Stimulated activated CD4-positive, alpha-beta T cell treated with anti-CD3 and anti-CD28 coated beads, Interleukin-4, amount 100 ng/mL, for 24 hours (primary cell): ENCODE data around the gene IFNA6.
"Not testable (repeated sequence)": the region's sequence is repeated elsewhere in the genome, so short reads cannot be mapped to it uniquely, and the experiment has no call there.

Source experiments
- DNase-seq: peaks from one replicate; pipeline ENCODE4 v3.0.0-alpha.2; 2020

Gene IFNA6

DNA sequence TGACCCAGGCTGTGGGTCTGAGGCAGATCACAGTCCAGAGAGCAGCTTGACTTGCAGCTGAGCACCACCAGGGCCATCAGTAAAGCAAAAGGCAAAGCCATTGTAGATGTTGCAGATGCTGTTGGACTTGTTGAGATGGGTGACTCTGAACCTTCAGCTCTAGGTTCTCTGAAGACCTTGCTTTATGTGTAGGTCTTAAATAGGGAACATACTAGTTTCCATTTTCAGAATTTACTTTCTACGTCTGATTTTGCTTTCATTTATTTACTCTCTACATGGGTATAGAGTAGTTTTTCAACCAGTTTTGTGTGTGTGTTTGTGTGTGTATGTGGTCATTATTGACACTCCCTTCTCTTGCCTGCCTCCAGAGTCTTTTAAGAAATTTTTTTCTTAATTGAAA lies at the start of gene IFNA6:
Gene IFNA6 (minus strand): TSS at position 101 of the 400 bp plus-strand sequence. CDS start 0 bp downstream, at position 101.
- no peak for DNase-seq

GRCh38 chr9:21399956-21400355 lies 49.3 kb upstream of the IFNA6 start:
- DNase-seq, result no peak

GRCh38 chr9:21398955-21399489 lies 48.3 kb upstream of the IFNA6 start:
- no peak for DNase-seq

DNA sequence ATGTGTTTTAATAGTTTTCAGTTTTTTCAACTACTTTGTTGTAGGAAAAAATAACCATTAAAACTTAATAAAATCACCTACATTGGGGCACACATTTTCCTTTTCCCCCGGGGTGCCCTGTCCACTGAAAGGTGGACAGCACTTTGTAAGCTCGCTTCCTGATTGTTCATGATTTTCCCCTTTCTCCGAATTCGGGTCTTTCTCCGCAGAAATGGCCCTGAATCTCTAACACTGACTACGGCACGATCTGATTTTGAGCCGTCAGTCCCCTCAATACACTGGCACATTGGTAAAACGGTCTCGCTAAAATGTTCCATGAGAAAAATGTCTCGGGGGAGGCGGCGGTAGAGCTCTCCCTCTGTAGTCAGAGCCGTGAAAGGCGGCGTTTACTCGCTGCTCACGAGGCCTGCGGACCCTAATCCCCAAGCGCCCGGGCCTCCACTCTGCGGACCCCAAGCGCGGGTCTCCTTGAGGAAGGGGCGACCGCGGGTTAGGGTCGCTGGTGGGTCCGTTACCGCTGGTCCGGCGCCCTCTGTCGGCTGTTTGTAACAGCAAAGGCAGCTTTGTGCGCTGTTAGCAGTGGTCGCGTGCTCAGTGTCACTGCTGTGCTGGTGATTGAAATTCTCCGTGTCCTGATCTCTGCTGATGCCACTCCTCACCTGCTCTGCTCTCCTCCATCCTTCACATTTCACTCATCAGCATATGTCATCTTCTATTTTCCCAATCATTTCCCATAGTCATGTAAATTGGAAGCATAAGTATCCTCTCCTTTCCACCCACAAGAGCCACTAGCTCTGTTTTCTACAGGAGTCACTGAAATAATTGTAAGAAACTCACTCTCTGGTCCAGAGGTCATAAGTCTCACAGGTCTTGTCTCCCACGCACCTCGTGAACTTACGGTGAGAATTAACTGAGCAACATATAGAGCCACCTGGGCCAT lies 45.4 kb upstream of the IFNA6 start:
- peak; percentile 63 for DNase-seq

- no peak for DNase-seq
These were observed 41.6 kb upstream of the IFNA6 start for GRCh38 chr9:21392270-21392669.

DNA sequence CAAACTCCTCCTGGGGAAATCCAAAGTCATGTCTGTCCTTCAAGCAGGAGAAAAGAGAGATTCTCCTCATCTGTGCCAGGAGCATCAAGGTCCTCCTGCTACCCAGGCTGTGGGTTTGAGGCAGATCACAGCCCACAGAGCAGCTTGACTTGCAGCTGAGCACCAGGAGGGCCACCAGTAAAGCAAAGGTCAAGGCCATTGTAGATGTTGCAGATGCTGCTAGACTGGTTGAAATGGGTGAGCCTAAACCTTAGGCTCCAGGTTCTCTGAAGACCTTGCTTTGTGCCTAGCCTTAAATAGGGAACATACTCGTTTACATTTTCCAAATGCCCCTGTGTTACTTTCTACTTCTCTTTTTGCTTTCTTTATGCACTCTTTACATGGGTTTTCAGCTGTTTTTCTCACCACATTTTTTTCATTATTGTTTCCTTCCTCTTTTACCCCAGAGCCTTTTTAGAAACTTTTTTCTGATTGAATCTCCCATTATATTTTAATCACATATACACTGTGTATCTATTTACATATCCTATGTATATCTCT lies 34.5 kb upstream of the IFNA6 start, which contains the start of gene IFNA2:
Gene IFNA2 (minus strand): TSS at position 268 of the 540 bp plus-strand sequence. CDS start 69 bp downstream, at position 199.
- DNase-seq, result no peak

GRCh38 chr9:21383627-21384026 lies 32.9 kb upstream of the IFNA6 start:
- DNase-seq, result no peak

GRCh38 chr9:21381448-21382339 lies 31.0 kb upstream of the IFNA6 start:
- no peak for DNase-seq

- DNase-seq, result not testable (repeated sequence)
These were observed 20.8 kb upstream of the IFNA6 start for GRCh38 chr9:21371467-21371866.

GRCh38 chr9:21367957-21368356 lies 17.3 kb upstream of the IFNA6 start, which contains the start of gene IFNA13:
TSS of gene IFNA13 (minus strand) at chr9:21368057. CDS start at chr9:21368010, 47 bp downstream.
- no peak for DNase-seq

GRCh38 chr9:21367169-21367568 lies 16.5 kb upstream of the IFNA6 start:
- not testable (repeated sequence) for DNase-seq

GRCh38 chr9:21362287-21362686 lies 11.6 kb upstream of the IFNA6 start:
- no peak for DNase-seq

GRCh38 chr9:21357479-21358460 lies 7.1 kb upstream of the IFNA6 start:
- peak; percentile 11 for DNase-seq

DNA sequence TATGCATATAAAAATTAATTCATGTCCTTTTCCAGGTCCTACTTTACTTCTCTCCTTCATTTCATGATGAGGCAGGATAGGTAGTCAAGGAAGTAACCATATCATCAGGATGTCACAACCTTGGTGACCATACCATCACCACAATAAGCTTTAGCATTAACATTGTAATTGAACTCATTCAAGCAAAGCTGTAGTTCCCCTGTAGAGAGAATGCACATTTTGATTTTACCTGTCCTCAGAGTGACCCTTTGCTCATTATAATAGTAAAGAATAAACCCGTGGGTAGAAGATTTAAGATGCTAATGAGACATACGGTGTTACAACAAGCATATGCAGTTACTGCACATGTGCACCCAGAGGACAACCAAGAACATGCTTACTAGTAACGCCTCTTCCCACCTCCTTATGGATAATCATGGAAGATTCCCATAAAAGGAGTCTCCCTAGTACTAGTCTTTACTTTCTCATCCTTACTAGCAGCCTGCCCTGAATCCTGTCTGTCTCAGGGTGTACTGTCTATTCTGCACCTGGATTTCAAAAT lies 2.2 kb downstream of the IFNA6 start:
- no peak for DNase-seq

- DNase-seq, result no peak
These were observed 10.0 kb downstream of the IFNA6 start for GRCh38 chr9:21340735-21341134.

DNA sequence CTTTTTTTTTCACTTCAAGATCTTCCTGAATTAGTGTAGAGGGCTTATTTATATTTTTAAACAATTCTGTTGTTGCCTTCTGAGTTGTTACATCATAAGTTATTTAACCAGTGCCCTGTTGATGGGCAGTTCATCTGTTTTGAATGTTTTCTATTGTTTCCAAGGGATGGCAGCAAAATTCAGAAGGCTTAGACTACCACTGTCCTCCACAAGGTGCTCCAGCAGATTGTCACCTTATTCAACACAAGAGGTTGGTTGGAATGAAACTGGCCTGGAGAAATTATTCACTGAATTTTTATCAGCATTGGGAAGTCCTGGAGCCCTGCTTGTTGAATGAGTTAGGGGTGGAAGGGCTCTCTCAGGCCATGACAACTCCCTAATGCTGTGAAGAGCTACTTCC lies 14.2 kb downstream of the IFNA6 start:
- no peak for DNase-seq

DNA sequence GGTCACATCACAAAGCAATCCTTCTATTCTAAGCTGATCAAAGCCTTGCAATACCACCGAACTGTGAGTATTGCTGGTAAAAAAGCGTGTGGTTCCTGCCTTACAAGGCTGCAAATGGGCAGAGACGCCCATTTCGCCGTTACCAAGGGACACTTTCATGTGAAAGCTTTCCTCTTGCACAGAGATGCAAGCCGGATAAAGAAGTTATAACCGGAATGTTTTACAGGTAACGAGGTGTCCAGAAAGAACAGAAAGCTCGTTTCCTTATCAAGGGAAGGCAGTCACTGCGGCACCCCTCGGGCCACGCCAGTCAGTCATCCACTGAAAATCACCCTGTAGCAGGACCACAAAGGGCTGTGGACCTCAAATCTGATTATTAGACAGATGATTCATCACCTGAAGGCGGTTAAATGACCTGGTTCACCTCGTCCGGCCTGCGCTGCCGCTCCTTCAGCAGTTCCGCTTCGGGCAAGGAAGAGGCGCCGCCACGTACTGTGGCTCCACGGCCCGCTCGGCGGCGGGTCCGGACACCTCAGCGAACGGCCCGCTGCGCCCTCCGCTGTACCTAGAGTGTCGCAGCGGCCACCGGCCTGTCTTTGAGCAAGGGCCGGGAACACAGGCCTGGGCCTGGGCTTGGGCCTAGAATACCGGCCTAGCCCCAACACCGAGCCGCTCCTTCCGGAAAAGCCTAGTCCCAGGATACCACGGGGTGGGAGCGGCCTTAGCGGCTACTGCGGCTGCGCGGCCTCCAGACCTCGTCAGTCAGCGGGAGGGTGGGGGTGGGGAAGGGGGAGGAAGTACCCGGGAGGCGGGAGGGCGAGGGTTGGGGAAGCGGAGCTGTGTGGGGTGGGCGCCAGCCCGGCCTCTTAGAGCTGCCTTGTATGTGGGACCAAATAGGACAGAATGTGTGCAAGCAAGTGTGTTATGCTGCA lies 15.7 kb downstream of the IFNA6 start, which contains the start of gene KLHL9:
Gene KLHL9 (minus strand): TSS at position 704 of the 932 bp plus-strand sequence. CDS start 545 bp downstream, at position 159.
- DNase-seq, result peak; percentile 89

GRCh38 chr9:21333226-21333625 lies 17.5 kb downstream of the IFNA6 start:
- no peak for DNase-seq

GRCh38 chr9:21331676-21332402 lies 18.8 kb downstream of the IFNA6 start:
- DNase-seq, result no peak
